ENCODE results near the gene LSAMP. TPM values are rescaled to one million over a fixed set of nuclear protein-coding genes. Genes with fewer than 3 reads are reported as not detected.

LSAMP gene
- total RNA-seq, 2 experiments from 2014 or later, result not detected

GRCh38 chr3:116020495-116020894 lies 424.8 kb downstream of the LSAMP start:
- ATAC-seq (no peak), DNase-seq (no peak)
- H3K4me3 Mint-ChIP-seq, result no peak overlapping the region
- no peaks in the 10 kb centered on the region for H3K27me3 Mint-ChIP-seq
- intact Hi-C loops (cut with micrococcal nuclease), result no loop called here
- ChIA-PET CTCF (no interaction called here), POLR2A (interaction anchor here (0.6 kb wide), 1 partner anchor 20 kb away, joined by 3 read pairs; no protein-coding TSS in a partner anchor)
- H3K9me3 Mint-ChIP-seq, result no peaks in the 10 kb centered on the region
- H3K36me3 Mint-ChIP-seq (ENCODE audit: low read depth), result no peaks in the 10 kb centered on the region
- no peak overlapping the region for H3K27ac Mint-ChIP-seq
- no peak for TF ChIP-seq CTCF (IDR thresholded peaks at IDR 0.05)
- no peaks in the 10 kb centered on the region for H3K4me1 Mint-ChIP-seq (ENCODE audit: low read depth)

DNA sequence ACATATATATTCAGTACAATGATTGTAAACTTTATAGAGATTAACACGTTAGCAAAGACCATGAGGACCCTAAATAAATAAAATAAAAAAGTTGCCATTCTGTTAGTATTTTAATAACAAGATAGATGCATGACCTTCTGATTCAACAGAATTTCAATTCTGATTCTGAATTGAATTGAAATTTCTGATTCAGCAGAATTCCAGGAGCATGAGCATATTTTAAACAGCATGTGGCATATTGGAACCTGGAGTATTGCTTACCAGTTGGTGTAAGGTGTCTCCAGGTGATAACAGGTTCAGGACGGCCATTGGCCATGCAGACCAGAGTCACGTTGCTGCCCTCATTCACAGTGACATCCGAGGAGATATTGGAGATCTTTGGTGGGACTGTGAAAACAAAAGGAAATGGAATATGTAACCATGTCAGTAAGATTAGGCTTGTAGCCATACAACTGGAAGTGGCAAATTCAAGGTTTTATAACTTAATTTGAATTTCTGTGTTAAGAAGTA lies 426.0 kb downstream of the LSAMP start:
- no peak overlapping the region for H3K27ac Mint-ChIP-seq
- no peaks in the 10 kb centered on the region for H3K9me3 Mint-ChIP-seq
- no peak overlapping the region for H3K4me3 Mint-ChIP-seq
- H3K36me3 Mint-ChIP-seq (ENCODE audit: low read depth), result no peaks in the 10 kb centered on the region
- DNase-seq (no peak), ATAC-seq (no peak)
- ChIA-PET POLR2A (no interaction called here), CTCF (no interaction called here)
- TF ChIP-seq CTCF (IDR thresholded peaks at IDR 0.05), result no peak
- intact Hi-C loops (cut with micrococcal nuclease), result no loop called here
- no peaks in the 10 kb centered on the region for H3K27me3 Mint-ChIP-seq
- no peaks in the 10 kb centered on the region for H3K4me1 Mint-ChIP-seq (ENCODE audit: low read depth)

- no peak overlapping the region for H3K4me3 Mint-ChIP-seq
- ChIA-PET CTCF (no interaction called here), POLR2A (no interaction called here)
- H3K36me3 Mint-ChIP-seq (ENCODE audit: low read depth), result no peaks in the 10 kb centered on the region
- H3K27ac Mint-ChIP-seq, result no peak overlapping the region
- no peak for TF ChIP-seq CTCF (IDR thresholded peaks at IDR 0.05)
- no peaks in the 10 kb centered on the region for H3K27me3 Mint-ChIP-seq
- DNase-seq (no peak), ATAC-seq (no peak)
- intact Hi-C loops (cut with micrococcal nuclease), result no loop called here
- H3K4me1 Mint-ChIP-seq (ENCODE audit: low read depth), result no peaks in the 10 kb centered on the region
- H3K9me3 Mint-ChIP-seq, result no peaks in the 10 kb centered on the region
These were observed 426.6 kb downstream of the LSAMP start for GRCh38 chr3:116018646-116019045.

GRCh38 chr3:116015931-116016330 lies 429.4 kb downstream of the LSAMP start:
- no peak overlapping the region for H3K27ac Mint-ChIP-seq
- H3K4me3 Mint-ChIP-seq, result no peak overlapping the region
- no peak for TF ChIP-seq CTCF (IDR thresholded peaks at IDR 0.05)
- no peaks in the 10 kb centered on the region for H3K27me3 Mint-ChIP-seq
- no peaks in the 10 kb centered on the region for H3K36me3 Mint-ChIP-seq (ENCODE audit: low read depth)
- CTCF ChIA-PET, result no interaction called here
- intact Hi-C loops (cut with micrococcal nuclease), result no loop called here
- ATAC-seq, result no peak
- no peaks in the 10 kb centered on the region for H3K4me1 Mint-ChIP-seq (ENCODE audit: low read depth)
- POLR2A ChIA-PET, result no interaction called here
- DNase-seq, result no peak
- H3K9me3 Mint-ChIP-seq, result no peaks in the 10 kb centered on the region

DNA sequence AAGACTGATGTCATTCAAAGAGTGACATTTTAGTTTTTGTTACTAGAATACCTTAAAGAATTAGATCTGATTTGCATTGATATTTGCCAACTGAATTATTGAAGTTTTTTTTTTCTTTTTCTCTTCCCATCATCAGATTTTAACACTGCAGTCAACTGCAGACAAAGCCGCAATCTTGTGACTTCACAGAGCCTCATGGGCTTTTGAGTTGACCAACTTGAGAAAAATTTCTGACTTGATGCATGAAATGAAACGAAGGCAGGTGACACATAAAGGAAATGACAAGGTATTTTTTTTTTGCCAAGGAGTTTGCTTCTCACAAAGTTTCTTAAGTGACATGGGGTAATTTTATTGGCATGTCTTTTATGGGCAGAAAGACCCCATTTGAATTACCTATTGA lies 438.3 kb downstream of the LSAMP start:
- ChIA-PET POLR2A (no interaction called here), CTCF (no interaction called here)
- no peaks in the 10 kb centered on the region for H3K36me3 Mint-ChIP-seq (ENCODE audit: low read depth)
- no peak for TF ChIP-seq CTCF (IDR thresholded peaks at IDR 0.05)
- ATAC-seq (no peak), DNase-seq (no peak)
- intact Hi-C loops (cut with micrococcal nuclease), result no loop called here
- no peaks in the 10 kb centered on the region for H3K9me3 Mint-ChIP-seq
- no peak overlapping the region for H3K4me3 Mint-ChIP-seq
- H3K4me1 Mint-ChIP-seq (ENCODE audit: low read depth), result no peaks in the 10 kb centered on the region
- H3K27me3 Mint-ChIP-seq, result no peaks in the 10 kb centered on the region
- H3K27ac Mint-ChIP-seq, result no peak overlapping the region

All from activated CD8-positive, alpha-beta T cell treated with anti-CD3 and anti-CD28 coated beads for 36 hours (primary cell).